Astrocyte of the spinal cord (primary cell): ENCODE measurements around the gene SLC25A38.

Source experiments
- DNase-seq: peaks from one replicate; pipeline ENCODE4 v3.0.0; 2011; ENCODE audit warnings: low read depth, low spot score
- H3K4me3 ChIP-seq: 2 replicates; pipeline ENCODE4 v1.5.1; 2011; ENCODE audit warnings: low read depth, mild to moderate bottlenecking, low read length, moderate library complexity
- in situ Hi-C: cut with HindIII; loops from 2 replicates; pipeline ENCODE4 v1.10.0; 2017; ENCODE audit warnings: low sequenced_read_pairs
- TF ChIP-seq, protein P1 (sequence below): IDR thresholded peaks from 2 replicates; pipeline ENCODE4 v1.5.1; 2012; ENCODE audit warnings: low read depth, mild to moderate bottlenecking, low read length, inconsistent platforms

Gene SLC25A38

DNA sequence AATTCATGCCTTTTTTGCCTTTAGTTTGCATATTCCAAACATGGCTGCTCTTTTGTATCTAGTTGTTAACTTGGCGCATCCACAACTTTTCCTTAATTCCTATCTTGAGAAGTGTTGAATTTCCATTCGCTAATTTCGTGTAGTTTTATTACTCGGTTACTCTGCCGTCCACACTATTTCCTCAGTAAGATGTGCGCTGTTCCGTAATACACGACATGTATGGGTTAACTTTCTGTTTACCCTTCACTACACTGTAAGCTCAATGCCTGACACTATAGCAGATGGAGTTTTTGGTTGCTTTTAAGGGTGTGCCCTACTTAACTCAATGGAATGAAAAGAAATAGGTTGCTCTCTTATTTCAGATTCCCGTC lies 24.1 kb downstream of the SLC25A38 start:
- no peak for DNase-seq
- in situ Hi-C loops: no loop called here

DNA sequence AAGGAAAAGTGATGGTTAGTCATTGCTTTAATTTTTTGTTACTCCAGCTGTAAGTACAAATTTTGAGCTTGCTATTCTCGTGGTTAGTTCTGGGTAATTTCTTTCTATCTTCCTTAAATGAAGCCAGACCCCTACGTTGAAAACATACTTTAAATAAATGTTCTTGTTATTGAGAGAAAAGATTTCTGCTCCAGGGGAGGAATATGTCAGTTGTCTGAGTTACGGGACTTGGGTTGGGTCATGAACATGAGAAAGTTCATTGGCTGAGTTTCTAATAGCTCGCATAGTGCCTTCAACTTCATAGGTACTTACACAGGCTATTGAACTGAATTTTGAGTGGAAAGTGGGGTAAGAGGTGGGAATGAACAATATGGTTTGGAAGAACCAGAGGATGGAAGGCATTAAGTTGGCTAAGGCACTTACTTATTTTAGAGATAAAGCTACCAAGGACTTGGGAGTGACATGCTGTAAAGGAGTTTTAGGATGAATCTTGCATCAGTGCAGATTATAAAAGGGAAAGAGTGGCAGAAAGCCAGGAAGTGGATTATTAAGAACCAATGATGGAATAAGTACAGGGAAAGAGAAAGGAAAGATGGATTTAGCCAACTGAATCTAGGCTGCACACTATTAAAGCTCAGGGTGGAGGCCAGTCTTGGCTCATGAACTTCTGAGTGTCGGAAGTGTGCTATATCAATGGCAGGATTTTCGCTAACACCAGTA lies 24.8 kb downstream of the SLC25A38 start:
- peak overlapping the region; percentile 65 for H3K4me3 ChIP-seq
- in situ Hi-C loops: no loop called here
- TF ChIP-seq, protein P1, sequence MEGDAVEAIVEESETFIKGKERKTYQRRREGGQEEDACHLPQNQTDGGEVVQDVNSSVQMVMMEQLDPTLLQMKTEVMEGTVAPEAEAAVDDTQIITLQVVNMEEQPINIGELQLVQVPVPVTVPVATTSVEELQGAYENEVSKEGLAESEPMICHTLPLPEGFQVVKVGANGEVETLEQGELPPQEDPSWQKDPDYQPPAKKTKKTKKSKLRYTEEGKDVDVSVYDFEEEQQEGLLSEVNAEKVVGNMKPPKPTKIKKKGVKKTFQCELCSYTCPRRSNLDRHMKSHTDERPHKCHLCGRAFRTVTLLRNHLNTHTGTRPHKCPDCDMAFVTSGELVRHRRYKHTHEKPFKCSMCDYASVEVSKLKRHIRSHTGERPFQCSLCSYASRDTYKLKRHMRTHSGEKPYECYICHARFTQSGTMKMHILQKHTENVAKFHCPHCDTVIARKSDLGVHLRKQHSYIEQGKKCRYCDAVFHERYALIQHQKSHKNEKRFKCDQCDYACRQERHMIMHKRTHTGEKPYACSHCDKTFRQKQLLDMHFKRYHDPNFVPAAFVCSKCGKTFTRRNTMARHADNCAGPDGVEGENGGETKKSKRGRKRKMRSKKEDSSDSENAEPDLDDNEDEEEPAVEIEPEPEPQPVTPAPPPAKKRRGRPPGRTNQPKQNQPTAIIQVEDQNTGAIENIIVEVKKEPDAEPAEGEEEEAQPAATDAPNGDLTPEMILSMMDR: no peak
- DNase-seq: no peak

More for the DNA sequence above, 24.1 kb downstream of the SLC25A38 start:
- TF ChIP-seq, protein P1: no peak
- H3K4me3 ChIP-seq: peak overlapping the region; percentile 65

DNA sequence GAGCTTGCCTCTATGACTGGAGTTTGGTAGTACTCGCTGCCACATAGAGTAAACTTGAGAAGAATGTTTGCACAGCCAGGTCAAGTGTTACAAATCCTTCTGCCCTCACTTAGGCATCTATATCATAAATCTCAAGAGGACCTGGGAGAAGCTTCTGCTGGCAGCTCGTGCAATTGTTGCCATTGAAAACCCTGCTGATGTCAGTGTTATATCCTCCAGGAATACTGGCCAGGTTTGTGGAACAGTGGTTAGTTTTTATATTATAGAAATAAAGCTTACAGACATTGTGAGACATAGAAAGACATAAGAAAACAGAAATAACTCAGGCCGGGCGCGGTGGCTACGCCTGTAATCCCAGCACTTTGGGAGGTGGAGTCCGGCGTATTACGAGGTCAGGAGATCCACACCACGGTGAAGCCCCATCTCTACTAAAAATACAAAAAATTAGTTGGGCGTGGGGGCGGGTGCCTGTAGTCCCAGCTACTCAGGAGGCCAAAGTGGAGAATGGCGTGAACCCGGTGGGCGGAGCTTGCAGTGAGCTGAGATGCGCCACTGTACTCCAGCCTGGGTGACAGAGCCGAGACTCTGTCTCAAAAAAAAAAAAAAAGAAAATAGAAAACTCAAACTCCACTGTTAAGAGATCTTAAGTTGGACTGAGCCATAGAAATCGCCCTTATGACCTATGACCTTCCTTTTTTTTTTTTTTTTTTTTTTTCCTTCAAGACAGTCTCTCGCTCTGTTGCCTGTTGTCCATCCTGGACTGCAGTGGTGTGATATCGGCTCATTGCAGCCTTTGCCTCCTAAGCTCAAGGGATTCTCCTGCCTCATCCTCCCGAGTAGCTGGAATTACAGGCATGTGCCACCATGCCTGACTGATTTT lies 25.6 kb downstream of the SLC25A38 start:
- no peak for DNase-seq
- TF ChIP-seq, protein P1: no peak
- in situ Hi-C loops: no loop called here
- H3K4me3 ChIP-seq: no peak overlapping the region

DNA sequence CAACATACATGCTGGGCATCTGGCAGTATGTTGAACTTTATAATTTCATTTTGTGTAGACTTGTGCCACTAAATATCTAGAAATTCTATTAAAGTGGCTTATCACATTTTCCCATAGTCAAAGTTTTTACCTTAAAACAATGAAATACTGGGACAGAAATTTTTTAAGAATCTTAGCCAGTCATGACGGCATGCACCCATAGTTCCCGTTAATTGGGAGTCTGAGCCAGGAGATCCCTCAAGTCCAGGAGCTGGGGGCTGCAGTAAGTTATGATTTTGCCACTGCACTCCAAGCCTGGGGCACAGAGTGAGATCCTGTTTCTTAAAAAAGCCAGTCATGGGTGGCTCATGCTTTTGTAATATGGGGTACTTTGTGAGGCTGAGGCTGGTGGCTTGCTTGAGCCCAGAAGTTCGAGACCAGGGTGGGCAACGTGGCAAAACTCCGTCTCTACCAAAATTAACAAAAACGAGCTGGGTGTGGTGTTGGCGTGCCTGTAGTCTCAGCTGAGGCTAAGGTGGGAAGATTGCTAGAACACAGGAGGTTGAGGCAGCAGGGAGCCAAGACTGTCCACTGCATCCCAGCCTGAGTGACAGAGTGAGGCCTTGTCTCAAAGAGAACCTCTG lies 26.5 kb downstream of the SLC25A38 start:
- TF ChIP-seq, protein P1: no peak
- in situ Hi-C loops: no loop called here
- DNase-seq: no peak
- H3K4me3 ChIP-seq: no peak overlapping the region

DNA sequence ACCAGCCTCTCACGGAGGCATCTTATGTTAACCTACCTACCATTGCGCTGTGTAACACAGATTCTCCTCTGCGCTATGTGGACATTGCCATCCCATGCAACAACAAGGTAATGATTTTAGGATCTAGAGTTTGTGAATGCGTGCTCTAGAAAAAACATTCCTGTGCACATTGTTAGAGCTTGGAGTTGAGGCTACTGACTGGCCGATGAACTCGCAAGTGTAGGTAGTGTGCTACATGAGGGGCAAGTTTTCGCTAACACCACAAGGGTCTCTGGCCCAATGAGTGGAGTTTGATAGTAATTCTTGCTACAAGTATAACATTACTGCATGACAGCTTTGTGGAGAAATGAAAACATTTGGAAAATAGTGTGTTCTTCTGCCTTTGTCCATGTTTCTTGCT lies 27.7 kb downstream of the SLC25A38 start:
- in situ Hi-C loops: no loop called here
- no peak for DNase-seq
- TF ChIP-seq, protein P1: no peak
- H3K4me3 ChIP-seq: no peak overlapping the region

DNA sequence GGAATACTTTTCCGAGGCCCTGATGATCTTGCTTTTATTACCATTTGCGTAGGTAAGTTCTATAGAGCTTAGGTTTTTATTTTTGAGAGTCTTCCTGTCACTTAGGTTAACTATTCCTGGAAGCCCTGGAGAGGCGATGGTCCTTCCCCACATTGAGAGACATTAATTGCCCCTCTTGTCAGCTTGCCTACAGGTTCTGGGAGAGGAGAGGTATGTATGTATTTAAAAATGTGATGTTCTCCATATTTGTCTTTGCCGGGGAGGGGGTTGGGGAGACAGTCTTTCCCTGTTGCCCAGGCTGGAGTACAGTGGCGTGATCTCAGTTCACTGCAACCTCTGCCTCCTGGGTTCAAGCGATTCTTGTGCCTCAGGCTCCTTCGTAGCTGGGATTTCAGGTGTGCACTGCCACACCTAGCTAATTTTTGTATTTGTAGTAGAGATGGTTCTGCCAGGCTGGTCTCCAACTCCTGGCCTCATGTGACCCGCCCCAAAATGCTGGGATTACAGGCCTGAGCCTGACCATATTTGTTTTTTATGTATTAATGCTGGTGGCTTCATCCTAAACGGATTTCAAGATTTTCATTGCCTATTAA lies 29.6 kb downstream of the SLC25A38 start:
- in situ Hi-C loops: no loop called here
- TF ChIP-seq, protein P1: no peak
- H3K4me3 ChIP-seq: no peak overlapping the region
- DNase-seq: no peak
